Neutrophil (primary cell): ENCODE measurements around the gene B3GALT6.

Experiments
- H3K27ac ChIP-seq: fragments of 200-600 bp; sonication (generic); 2 replicates; pipeline ENCODE4 v1.5.1; 2016; ENCODE audit warnings: mild to moderate bottlenecking, moderate library complexity
- H3K27me3 ChIP-seq: fragments of 200-600 bp; sonication (generic); 2 replicates; pipeline ENCODE4 v1.6.0; 2016; ENCODE audit warnings: mild to moderate bottlenecking
- H3K36me3 ChIP-seq: fragments of 200-600 bp; sonication (generic); 2 replicates; pipeline ENCODE4 v1.5.1; 2017
- H3K4me1 ChIP-seq, 2 experiments: fragments of 200-600 bp in 1 of 2; sonication (generic) in 1 of 2; 1 replicate in 1 of 2; 2 replicates in 1 of 2; pipeline versions ENCODE4 v1.5.1 to v1.6.1; 2013 to 2016; ENCODE audit warnings: low read depth in 1 of 2, low read length in 1 of 2, mild to moderate bottlenecking in 1 of 2, moderate library complexity in 1 of 2; ENCODE audit not compliant: control insufficient read depth in 1 of 2, insufficient read depth in 1 of 2
- H3K4me3 ChIP-seq, 2 experiments: fragments of 200-600 bp in 1 of 2; sonication (generic) in 1 of 2; 1 replicate in 1 of 2; 2 replicates in 1 of 2; pipeline ENCODE4 v1.5.1; 2013 to 2016; ENCODE audit warnings: low read depth in 1 of 2, low read length in 1 of 2, mild to moderate bottlenecking in 1 of 2, moderate library complexity in 1 of 2
- H3K9me3 ChIP-seq: fragments of 200-600 bp; sonication (generic); 2 replicates; pipeline ENCODE4 v1.5.1; 2016
- TF ChIP-seq, protein P1 (sequence below): fragments of 200-600 bp; sonication (generic); IDR thresholded peaks from 2 replicates; pipeline ENCODE4 v1.5.1; 2016; ENCODE audit warnings: antibody characterized with exemption

The B3GALT6 gene

DNA sequence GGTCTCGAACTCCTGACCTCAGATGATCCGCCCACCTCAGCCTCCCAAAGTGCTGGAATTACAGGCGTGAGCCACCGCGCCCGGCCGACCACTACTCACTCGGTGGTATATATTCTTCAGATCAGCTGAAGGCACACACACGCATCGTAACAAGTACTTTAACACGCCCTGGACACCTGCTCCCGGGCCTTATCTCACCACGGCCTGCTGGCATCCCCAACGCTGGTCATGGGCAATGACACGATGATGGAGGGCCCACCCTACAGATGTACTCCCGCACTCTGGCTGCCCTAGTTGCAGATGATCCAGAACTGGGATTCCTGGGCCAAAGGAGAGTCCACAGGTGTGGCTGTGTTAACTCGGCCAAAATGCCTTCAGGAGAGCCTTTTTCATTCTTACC lies 30.0 kb downstream of the B3GALT6 start:
- TF ChIP-seq, protein P1, sequence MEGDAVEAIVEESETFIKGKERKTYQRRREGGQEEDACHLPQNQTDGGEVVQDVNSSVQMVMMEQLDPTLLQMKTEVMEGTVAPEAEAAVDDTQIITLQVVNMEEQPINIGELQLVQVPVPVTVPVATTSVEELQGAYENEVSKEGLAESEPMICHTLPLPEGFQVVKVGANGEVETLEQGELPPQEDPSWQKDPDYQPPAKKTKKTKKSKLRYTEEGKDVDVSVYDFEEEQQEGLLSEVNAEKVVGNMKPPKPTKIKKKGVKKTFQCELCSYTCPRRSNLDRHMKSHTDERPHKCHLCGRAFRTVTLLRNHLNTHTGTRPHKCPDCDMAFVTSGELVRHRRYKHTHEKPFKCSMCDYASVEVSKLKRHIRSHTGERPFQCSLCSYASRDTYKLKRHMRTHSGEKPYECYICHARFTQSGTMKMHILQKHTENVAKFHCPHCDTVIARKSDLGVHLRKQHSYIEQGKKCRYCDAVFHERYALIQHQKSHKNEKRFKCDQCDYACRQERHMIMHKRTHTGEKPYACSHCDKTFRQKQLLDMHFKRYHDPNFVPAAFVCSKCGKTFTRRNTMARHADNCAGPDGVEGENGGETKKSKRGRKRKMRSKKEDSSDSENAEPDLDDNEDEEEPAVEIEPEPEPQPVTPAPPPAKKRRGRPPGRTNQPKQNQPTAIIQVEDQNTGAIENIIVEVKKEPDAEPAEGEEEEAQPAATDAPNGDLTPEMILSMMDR = no peak
- peaks cover 94% of the 10 kb centered on the region for H3K36me3 ChIP-seq

GRCh38 chr1:1262758-1263157 lies 30.7 kb downstream of the B3GALT6 start:
- TF ChIP-seq, protein P1 = no peak
- no peaks in the 10 kb centered on the region for H3K9me3 ChIP-seq
- H3K4me3 ChIP-seq = no peak overlapping the region
- H3K27ac ChIP-seq = no peak overlapping the region
- H3K36me3 ChIP-seq = peaks cover 94% of the 10 kb centered on the region
- H3K27me3 ChIP-seq = no peaks in the 10 kb centered on the region
- no peaks in the 10 kb centered on the region for H3K4me1 ChIP-seq

More for the DNA sequence above, 30.0 kb downstream of the B3GALT6 start:
- no peaks in the 10 kb centered on the region for H3K4me1 ChIP-seq
- no peak overlapping the region for H3K4me3 ChIP-seq
- H3K27ac ChIP-seq = no peak overlapping the region
- no peaks in the 10 kb centered on the region for H3K9me3 ChIP-seq
- no peaks in the 10 kb centered on the region for H3K27me3 ChIP-seq

DNA sequence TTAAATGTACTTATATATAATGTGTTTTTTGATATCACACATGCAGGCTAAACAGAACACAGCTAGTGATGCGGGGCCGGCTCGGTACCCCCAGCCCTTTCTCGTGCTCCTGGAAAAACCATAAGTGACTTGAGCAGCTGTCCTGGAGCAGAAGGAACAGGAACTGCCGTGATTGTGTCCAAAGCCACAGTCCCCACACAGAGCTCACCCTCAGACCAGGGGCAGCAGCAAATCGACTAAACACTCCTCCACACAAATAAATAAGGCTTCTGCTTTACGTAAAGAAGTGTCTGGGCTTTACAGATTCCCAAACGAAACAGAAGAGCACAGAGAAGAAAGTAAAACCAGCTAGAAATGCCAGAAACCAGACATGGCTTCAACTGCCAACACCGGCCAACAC lies 32.0 kb downstream of the B3GALT6 start:
- no peaks in the 10 kb centered on the region for H3K27me3 ChIP-seq
- no peak overlapping the region for H3K27ac ChIP-seq
- no peak overlapping the region for H3K4me3 ChIP-seq
- peaks cover 95% of the 10 kb centered on the region for H3K36me3 ChIP-seq
- TF ChIP-seq, protein P1 = no peak
- no peaks in the 10 kb centered on the region for H3K9me3 ChIP-seq
- H3K4me1 ChIP-seq = no peaks in the 10 kb centered on the region

- TF ChIP-seq, protein P1 = no peak
- H3K4me3 ChIP-seq = no peak overlapping the region
- H3K9me3 ChIP-seq = no peaks in the 10 kb centered on the region
- no peaks in the 10 kb centered on the region for H3K4me1 ChIP-seq
- peaks cover 92% of the 10 kb centered on the region for H3K36me3 ChIP-seq
- H3K27ac ChIP-seq = no peak overlapping the region
- H3K27me3 ChIP-seq = no peaks in the 10 kb centered on the region
Observed at GRCh38 chr1:1264868-1265272, 32.8 kb downstream of the B3GALT6 start.

GRCh38 chr1:1267488-1268283 lies 35.6 kb downstream of the B3GALT6 start:
- no peak overlapping the region for H3K27ac ChIP-seq
- TF ChIP-seq, protein P1 = no peak
- H3K27me3 ChIP-seq = no peaks in the 10 kb centered on the region
- H3K4me3 ChIP-seq = no peak overlapping the region
- H3K4me1 ChIP-seq = peaks cover 17 to 19% of the 10 kb centered on the region in 2 experiments
- no peaks in the 10 kb centered on the region for H3K9me3 ChIP-seq
- peaks cover 77% of the 10 kb centered on the region for H3K36me3 ChIP-seq
